GM10847 (cell line): ENCODE results near the gene RNGTT.

Source experiments
- POLR2A ChIP-seq: IDR thresholded peaks from 2 replicates; pipeline ENCODE4 v1.6.1; 2011; ENCODE audit not compliant: insufficient read length; ENCODE audit errors: extremely low read depth

RNGTT gene

DNA sequence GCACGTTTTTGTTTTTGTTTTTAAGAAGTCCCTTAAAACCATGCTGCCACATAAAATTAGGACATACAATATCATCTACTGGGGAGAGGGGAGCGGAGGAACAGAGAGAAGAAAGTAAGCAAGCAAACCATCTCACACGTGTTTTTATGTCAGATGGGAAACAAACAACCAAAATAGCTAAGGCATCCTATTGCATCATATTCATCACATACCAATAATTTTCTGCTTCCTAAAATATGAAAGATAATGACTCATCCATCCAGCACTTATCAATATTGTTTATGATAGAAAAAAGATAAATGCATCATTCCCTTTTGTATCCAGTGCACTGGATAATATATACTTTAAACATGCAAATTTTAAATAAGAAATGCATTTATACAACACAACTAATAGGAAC is 329.6 kb downstream of the RNGTT start:
- no peak for TF ChIP-seq POLR2A

DNA sequence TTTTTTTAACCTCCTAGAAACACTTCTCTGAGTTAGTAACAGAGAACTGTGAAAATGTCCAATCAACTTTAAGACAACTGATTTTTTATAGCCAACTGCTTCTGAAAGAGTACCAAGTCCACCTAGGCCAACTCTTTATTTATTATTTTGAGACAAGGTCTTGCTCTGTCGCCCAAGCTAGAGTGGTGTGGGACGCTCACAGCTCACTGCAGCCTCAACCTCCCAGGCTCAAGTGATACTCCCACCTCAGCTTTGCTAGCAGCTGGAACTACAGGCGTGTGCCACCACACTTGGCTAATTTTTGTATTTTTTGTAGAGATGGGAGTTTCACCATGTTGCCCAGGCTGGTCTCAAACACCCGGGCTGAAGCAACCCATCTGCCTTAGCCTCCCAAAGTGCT is 331.6 kb downstream of the RNGTT start:
- no peak for TF ChIP-seq POLR2A

DNA sequence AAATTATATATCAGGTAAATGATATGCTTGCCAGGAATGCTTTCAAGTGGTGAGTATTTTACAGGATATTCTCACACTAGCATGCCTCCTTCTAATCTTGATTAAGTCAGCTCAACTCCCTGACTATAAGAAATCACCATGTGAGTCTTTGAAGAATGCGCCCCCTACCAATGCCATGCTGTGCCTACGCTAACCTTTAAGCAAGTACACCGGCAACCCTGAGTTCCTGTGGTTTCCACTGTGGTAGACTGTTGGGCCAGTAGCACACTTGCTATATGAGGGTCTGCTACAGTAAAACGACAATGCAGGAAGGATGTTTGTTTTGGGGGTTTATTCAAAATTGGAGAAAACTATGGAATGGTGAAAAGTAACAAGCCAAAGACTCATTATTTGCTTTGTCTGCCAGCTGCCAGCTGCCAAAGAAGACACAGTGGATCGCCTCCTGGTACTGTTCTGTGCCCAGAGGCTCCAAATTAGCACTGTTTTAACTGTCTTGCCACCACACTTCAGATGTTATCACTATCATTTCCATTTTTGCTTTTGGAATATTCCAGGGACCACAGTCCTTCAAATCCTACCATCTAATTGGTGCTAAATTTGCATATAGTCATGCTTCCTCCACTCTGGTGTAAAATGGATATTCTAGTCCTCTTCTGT is 333.5 kb downstream of the RNGTT start:
- TF ChIP-seq POLR2A: no peak

DNA sequence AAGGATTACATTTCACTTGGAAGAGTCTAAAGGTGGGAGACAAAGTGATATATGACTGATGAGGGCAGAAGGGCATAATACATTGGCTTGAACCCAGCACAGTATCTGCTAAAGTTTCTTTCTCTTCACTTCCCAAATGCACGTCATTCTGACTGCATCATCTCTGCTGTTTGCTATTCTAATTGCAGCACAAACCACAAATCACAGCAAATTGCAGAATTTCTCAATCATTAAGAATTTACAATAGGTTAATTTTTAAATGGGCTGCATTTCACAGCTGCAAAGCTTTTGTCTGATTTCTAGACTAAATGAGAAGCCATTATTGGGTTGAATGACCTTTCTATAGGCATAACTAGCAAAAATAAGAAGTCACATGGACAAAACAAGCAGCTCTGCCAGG is 337.0 kb downstream of the RNGTT start:
- TF ChIP-seq POLR2A: no peak

DNA sequence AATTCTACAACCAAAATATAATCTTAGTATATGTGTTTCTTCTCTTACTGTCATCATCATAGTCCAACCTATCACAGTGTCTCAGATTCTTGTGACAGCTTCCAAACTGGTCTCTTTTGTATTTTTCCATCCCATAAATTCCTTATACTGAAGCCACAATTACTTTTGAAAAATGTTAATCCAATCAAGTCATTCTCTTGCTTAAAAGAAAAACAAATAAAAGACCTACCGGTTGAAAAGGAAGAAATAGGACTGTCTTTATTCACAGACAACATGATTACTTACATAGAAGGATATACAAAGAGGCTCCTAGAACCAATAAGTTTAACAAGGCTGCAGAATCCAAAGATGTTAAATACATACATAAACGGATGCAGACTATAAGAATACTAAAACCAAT is 339.9 kb downstream of the RNGTT start:
- TF ChIP-seq POLR2A: no peak

DNA sequence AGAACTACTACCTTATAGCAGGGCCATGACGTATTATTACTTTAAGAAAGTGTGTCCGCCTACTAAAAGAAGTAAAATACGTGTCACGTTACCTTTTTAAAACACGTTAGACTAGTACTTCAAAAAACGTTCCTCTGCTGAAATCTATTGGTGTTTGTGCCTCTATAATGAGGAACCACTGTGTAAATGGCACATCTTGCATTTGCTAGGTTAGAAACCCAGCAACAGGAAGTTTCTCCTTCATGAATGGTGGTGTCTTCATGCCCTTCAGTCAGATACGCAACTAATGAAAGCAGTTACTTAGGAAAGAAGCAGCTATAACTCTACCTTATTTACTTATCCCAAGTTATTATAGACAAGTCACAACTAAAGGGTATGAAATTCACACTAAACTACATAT is 343.5 kb downstream of the RNGTT start:
- TF ChIP-seq POLR2A: no peak

DNA sequence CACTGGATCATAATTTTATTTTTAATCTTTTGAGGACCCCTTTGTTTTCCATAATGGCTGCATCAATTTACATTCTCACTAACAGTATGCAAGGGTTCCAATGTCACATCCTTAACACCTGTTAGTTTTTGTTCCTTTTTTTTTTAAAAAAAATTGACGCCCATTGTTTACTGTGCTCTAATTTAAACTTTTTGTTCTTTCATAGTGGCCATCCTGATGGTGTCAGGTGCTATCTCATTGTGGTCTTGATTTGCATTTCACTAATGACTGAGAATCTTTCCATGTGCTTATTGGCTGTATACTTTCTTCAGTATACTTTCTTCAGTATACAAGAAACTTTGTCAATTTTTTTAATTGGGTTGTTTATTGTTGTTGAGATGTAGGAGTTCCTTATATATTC is 347.0 kb downstream of the RNGTT start:
- TF ChIP-seq POLR2A: no peak

DNA sequence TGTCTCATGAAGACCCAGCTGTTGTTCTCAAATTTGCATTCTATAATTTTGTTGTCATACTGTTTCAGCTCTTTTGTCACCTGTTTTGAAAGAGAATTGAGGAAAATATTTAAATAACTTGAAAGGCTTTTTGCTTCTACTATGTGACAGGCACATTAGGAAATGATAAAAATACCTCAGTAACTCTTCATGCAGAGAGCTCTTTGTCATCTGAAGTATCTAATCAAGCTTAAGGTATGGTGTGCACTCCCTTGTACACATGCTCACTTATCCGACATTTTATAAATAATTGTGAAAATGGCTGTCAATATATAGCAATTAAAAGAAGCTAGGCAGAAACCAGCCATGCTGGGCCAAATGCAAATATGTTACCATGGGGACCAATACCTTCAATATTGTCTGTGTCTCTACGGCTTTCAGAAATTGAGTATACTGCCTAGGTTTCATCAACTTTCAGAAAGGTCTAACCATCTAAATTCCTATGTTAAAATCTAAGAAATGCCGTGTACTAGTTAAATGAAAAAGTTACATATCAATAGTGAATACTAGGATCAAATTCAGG is 349.0 kb downstream of the RNGTT start:
- TF ChIP-seq POLR2A: no peak

DNA sequence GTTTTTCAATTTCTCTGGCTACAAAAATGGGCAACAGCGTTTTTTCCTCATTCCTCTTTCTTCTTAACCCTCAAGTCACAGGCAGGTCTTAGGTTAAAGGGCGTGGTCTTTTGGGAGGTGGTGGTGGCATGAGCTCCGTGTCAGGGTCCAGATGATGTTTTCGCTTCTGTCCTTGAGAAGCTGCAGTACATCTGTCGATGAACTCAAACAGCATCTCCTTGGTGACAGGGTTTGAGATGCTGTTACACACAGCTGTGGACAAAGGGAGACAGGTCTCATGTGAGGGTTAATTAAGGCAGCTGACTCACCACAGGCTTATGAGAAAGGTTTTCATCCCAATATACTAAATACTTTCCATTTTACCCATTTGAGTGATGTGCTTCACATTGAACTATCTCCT is 350.8 kb downstream of the RNGTT start:
- TF ChIP-seq POLR2A: no peak

DNA sequence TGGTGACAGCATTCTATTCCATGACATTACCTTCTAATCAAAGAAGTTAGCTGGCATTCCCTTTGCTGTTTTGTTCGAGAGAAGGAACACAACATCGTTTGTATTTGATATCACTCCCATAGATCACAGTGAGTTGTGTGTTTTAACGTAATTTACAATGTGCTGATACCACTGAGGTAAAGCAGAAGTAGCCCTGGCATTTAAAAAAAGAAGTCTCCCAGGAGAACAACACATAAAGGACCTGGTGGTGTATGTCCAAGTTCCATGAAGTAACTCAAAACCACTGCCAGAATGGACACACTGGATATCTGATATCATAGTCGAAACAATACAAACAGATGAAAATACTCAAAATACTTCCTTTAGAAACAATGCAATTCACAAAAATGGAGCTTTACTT is 351.7 kb downstream of the RNGTT start:
- no peak for TF ChIP-seq POLR2A

DNA sequence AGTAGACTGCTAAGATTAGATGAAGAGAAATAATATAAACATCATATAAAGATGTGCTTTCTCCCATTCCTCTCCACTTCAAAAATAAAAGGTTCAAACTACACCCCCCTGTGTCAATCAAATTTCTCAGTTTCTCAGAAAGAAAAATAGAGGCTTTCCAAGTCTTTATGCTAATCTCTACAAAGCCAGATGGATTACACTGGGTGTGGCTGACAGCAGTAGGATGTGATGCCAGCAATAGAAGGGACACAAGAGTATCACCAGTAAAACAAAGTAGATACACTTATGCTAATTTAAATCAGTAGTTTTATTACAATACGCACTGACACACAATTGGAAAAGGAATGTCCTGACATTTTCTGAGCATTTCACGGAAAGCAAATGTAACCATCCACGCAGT is 353.4 kb downstream of the RNGTT start:
- no peak for TF ChIP-seq POLR2A

DNA sequence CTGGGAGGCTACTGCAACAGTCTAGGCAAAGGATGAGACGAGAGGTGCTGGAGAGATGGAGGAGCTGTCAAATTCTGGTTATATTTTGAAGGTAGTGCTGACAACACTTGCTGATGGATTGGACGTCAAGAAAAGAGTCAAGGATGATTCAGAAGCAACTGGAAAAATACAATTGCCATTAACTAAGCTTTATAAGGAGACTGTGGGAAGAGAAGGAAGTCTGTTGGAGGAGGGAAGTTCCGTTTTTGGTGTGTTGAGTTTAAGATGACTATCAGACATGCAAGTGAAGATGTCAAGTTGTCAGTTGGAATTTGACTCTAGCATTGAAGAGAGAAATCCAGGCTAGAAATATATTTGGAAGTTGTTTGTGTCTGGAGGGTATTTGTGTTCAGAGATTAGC is 358.1 kb downstream of the RNGTT start:
- no peak for TF ChIP-seq POLR2A

DNA sequence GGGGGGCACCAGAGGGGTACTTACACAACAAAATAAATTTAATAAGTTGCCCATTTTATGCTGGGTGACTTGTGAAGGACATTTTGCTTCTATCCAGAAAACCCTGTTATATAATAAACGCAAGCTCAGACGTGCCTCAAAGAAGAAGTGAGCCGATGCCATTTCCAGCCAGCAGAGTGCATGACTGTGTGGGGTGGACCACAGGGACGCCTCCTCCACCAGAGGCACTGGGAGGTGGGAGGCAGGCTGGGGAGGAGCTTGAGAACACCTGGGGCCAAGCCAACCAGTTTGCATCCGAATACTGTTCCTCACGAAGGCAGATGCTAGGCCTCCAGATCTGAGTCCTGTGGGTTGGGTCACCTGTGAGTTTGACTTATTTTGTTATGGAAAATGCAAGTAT is 363.8 kb downstream of the RNGTT start:
- TF ChIP-seq POLR2A: no peak

DNA sequence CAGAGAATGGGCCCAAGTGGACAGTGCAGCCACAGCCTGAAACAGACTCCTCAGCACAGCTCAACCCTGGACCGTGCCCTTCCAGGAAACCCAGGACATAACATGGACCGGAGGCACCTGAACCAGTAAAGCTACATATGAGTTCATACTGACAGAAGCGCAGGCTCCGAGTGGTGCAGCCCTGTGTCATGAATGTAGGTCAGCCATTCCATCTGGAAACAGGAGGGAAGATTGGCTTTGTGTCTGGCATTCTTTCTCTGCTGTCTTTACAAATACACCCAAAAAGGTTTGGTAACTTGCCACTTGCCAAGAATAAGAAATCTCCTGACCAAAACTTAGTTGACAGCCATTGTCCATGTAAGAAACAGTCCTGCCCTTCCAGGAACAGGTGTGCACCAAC is 366.6 kb downstream of the RNGTT start:
- no peak for TF ChIP-seq POLR2A

DNA sequence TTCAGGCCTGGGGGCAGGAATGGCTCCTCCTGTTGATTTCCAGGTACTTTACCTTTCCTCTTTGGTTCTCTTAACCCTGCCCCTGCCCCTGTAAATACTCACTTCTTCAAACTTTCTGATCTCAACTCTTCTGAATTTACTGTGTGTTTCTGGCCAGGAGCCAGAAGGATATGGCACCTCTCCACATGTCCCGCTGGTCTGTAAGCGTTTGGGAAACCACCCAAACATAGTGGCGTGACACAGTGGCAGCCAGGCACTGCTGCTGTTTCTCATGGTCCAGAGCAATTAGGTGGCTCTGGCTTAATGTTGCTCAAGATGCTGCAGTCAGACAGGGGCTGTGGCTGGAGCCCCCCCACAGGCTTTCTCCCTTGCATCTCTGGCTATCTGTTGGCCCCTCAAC is 374.5 kb downstream of the RNGTT start:
- TF ChIP-seq POLR2A: no peak

DNA sequence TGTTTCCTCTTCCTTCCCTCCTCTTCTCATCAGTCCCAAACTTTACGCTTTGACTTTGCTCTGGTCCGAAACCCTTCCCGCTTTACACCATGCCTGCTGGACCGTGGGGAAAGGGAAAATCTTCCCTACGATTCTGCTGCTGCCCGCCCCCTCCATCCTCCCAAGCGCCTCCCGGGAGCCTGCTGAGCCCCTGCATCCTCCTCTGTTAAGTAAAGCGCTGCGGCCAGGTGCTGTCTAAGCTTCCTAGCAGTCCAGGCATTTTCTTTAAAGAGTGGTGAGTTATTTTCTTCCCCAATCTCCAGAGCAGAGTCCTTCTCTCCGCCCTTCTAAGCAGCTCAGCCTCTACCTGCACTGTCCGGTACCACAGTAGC is 376.3 kb downstream of the RNGTT start:
- no peak for TF ChIP-seq POLR2A

DNA sequence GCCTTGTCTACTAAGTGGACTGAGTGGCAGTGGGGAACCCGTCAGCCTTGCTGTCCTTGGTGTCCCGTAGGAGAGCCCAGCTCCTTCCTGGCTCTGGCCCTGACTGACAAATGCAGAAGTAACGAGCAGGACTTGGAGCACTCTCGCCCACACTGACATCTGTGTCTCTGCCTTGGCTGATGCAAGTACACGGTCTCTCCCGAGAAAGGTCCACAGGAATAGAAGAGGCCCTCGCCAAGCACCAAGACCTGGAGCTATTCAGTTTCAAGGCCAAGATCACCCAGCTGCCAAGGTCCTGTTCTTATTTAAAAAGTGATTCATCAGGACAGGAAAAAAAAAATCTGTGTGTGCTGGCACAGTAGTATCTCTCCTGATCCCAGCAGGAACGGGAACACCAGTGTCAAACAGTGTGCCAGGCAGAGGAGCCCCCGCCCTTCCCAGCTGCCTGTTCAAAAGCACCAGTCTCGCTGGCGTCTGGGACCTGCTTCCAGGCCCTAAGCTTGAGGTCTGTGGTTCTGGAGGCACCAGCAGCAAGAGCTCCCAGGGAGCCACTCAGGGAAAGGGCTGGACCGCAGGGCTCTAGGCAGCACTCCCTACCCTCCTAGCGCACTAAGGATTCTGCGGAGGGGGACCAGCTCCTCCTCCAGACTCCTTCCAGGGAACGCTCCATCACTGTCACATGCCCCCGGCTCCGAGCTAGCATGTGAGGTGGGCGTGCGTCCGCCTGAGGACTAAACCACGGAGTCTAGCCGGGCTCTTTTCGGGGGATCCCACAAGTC is 376.9 kb downstream of the RNGTT start:
- no peak for TF ChIP-seq POLR2A

DNA sequence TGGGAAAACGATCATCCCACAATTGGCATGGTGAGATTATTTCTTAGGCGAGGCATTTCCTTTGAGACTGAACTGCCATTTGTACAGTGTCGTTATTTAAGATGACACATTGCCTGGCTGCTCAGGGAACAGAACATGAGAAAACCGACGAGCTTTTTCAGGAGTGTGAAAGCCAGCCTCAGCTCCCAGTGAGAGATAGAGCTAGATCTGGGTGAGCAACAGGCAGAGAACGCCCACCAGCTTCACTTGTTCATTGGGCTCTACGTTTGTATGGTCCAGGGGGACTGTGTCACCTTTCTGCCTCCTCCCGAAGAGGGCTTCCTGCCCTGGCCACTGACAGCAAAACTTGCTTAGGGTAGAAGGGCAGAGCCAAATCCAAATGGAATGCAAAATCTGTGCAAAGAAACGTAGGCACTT is 378.1 kb downstream of the RNGTT start:
- no peak for TF ChIP-seq POLR2A
